ENCODE data around the gene KRTAP5-2.

KRTAP5-2 gene

DNA sequence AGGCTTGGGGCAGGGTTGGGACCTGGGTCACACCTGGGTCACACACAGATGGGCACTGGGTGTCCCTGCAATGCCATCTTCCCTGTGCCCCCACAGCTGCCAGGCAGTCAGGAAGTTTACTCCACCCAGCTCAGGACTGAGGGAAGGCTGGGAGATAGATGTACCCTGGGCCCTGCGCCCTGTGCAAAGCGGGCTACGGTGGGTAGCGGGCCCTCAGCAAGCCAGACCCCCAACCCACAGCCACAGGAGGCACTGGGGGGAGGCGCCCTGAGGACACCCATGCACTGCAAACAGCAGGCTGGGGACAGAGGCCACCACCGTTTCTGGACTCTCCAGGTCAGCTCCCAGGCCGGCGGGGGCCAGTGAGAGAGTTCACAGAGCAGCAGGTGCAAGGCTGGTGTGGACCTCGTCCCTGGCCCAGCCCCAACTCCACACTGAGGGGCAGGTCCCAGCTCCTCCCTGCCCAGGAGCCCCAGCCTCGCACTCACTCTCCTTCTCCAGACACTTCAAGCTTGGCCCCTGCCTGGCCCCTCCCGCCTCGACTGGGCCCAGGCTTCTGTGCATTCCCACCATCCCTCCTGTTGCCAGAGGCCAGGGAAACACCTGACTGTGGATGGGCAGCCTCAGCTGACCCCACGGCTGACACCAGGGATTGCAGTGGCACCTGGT is 30.9 kb downstream of the KRTAP5-2 start:
- TF ChIP-seq, protein P1, sequence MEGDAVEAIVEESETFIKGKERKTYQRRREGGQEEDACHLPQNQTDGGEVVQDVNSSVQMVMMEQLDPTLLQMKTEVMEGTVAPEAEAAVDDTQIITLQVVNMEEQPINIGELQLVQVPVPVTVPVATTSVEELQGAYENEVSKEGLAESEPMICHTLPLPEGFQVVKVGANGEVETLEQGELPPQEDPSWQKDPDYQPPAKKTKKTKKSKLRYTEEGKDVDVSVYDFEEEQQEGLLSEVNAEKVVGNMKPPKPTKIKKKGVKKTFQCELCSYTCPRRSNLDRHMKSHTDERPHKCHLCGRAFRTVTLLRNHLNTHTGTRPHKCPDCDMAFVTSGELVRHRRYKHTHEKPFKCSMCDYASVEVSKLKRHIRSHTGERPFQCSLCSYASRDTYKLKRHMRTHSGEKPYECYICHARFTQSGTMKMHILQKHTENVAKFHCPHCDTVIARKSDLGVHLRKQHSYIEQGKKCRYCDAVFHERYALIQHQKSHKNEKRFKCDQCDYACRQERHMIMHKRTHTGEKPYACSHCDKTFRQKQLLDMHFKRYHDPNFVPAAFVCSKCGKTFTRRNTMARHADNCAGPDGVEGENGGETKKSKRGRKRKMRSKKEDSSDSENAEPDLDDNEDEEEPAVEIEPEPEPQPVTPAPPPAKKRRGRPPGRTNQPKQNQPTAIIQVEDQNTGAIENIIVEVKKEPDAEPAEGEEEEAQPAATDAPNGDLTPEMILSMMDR (IDR thresholded peaks at IDR 0.05; ENCODE audit: low read depth, low read length): no peak
- DNase-seq (ENCODE audit: low read depth in 2 of 2): no peak
- no peak overlapping the region for H3K4me3 ChIP-seq (replicated peaks in 1 of 2; ENCODE audit: low read depth in 2 of 2, low read length in 2 of 2)

DNA sequence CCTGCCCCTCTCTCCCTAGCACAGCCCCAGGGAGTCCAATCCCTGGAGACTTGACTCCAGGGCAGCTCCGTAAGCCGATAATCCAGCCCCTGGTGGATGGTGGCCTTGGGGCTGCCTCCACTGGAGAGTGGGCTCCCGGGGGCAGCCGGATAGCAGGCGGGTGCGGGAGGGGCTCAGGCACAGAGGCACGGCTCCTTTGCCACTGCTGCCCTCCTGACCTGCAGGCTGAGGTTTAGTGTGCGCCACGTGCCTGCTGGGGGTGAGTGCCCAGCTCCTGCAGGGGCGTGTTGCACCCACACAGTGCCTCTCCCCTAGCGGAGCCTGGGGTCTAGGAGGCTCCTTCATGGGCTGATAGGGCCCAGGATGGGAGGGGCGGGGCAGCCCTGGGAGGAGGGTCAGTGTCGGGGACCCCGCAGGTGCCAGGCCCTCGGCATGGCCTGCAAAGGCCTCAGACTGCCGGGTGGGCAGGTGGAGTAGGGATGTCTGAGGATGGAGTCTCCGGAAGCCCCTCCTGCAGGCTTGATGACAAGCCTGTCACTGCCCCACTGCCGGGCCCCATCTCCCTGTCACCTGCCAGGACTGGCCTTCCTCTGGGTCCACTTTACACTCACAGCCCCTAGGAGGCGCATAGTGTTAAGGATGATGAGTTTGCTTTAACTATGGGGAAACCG is 31.6 kb downstream of the KRTAP5-2 start:
- TF ChIP-seq, protein P1 (IDR thresholded peaks at IDR 0.05; ENCODE audit: low read depth, low read length): no peak
- no peak overlapping the region for H3K4me3 ChIP-seq (replicated peaks in 1 of 2; ENCODE audit: low read depth in 2 of 2, low read length in 2 of 2)
- DNase-seq (ENCODE audit: low read depth in 2 of 2): no peak

DNA sequence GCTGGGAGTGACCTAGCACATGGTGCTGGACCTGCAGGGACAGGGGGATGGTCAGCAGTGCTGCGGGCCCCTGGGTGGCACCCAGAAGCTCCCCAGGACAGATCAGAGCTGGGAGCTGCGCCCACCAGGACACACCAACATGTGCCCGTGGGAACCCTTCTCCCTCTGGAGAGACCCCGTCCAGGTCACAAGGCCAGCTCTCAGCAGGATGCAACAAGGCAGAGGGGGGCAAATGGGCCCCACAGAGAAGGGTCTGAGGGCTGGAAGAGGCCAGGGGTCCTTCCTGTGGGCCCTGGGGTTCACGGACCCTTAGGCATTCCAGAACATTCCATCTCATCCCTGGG is 32.2 kb downstream of the KRTAP5-2 start:
- no peak for DNase-seq (ENCODE audit: low read depth in 2 of 2)
- TF ChIP-seq, protein P1 (IDR thresholded peaks at IDR 0.05; ENCODE audit: low read depth, low read length): no peak
- H3K4me3 ChIP-seq (replicated peaks in 1 of 2; ENCODE audit: low read depth in 2 of 2, low read length in 2 of 2): no peak overlapping the region

DNA sequence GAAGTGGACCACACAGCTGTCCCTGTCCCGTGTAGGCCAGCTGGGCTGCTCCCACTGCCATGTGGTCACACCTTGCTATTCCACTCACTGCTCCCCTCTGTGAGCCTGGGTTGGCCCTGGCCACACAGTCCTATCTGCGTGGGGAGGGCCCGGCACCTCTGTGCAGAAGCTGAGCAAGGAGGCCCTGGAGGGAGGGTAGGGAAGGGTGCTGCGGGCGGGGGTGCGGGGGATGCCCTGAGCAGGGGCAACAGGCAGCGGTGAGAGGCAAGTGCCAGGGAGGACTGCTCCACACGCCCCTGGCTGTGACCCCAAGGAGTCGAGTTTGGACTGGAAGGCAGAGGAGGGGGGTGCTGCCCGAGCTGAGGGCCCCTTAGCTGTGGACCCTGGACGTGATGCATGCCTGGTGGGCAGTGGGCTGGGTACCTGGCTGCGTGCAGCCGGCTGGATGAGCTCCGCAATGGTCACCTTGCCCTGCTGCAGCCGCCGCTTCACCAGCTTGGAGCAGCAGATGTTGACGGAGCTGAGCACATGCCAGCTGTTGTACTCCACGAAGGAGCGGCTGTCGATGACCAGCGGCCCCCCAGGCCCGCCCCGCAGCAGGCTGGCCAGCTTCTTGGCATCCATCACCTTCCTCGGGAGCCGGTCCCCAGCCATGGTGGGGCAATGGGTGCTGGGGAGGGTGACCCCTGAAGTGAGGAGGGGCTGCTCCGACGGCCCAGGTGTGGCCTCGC is 32.8 kb downstream of the KRTAP5-2 start:
- no peak overlapping the region for H3K4me3 ChIP-seq (replicated peaks in 1 of 2; ENCODE audit: low read depth in 2 of 2, low read length in 2 of 2)
- TF ChIP-seq, protein P1 (IDR thresholded peaks at IDR 0.05; ENCODE audit: low read depth, low read length): no peak
- no peak for DNase-seq (ENCODE audit: low read depth in 2 of 2)

DNA sequence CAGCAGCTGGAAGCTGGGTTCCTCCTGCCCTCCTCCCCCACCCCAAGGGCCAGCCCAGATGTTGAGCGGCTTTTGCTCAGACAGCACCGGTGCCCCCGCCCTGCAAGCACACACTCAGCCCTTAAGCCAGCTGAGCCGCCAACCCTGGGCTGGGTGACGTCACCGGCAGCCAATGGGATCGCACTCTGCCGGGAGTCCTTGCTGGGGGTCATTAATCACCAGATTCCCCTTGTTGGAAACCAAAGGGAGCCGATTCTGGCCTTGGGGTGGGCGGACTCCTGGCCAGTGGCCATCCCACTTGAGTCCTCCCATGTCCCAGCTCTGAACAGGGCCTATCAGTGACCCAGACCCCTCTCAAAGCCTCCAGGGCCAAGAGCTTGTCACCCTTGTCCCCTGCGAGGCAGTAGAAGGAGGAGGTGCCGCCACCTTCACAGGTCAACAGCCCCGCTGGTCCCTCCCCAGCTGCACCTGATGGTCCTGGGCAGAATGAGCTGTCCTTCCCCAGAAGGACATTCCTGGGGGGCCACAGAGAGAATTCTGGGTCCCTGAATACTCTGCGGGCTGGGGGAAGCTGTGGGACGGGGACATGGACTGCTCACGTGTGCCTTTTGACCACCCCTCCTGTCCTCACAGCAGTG is 33.4 kb downstream of the KRTAP5-2 start:
- TF ChIP-seq, protein P1 (IDR thresholded peaks at IDR 0.05; ENCODE audit: low read depth, low read length): no peak
- DNase-seq (ENCODE audit: low read depth in 2 of 2): peak; percentile 63 to 83
- no peak overlapping the region for H3K4me3 ChIP-seq (replicated peaks in 1 of 2; ENCODE audit: low read depth in 2 of 2, low read length in 2 of 2)

DNA sequence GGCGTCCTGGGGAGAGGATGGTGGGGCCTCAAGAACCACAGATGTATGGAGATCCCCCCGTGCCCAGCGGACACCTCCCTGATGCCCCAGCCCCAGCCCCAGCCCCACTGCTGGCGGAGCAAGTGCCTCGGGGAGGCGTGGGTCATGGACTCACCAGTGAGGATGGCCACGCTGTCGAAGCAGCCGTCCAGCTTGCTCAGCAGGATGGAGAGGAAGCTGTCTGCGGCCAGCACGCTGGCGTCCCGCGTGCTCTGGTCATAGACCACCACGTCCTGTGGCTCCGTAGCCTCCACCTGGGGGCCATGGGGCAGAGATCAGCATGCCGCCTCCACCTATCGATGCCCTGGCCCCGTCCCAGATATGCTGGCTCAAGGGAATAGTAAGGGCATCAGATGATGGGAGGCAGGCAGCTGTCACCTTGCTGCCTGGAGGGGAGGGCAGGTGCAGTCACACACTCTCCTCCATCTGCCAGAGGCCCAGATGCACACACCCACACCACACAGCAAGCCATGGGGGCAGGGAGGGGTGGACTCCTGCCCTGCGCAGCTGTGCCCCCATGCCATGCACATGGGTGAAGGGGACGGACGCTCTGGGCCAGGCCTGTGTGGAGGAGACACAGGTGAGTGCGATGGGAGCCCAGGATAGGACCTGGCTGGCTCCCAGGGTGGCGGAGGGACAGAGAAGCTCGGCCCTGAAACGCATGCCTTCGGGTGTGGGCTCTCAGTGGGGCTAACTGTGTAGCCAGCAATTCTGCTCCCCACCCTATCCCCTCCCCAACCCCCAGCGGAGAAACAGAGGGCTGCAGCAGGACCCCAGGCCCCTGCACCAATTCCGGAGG is 34.2 kb downstream of the KRTAP5-2 start:
- TF ChIP-seq, protein P1 (IDR thresholded peaks at IDR 0.05; ENCODE audit: low read depth, low read length): no peak
- no peak for DNase-seq (ENCODE audit: low read depth in 2 of 2)
- no peak overlapping the region for H3K4me3 ChIP-seq (replicated peaks in 1 of 2; ENCODE audit: low read depth in 2 of 2, low read length in 2 of 2)
